K562 (cell line): ENCODE data around the gene CALML3. TPM values are rescaled to one million over a fixed set of nuclear protein-coding genes. Genes with fewer than 3 reads are reported as not detected.

Experiments used
- ARID1B ChIP-seq: fragments of 450-650 bp; IDR thresholded peaks from 2 replicates; pipeline ENCODE4 v1.6.1; 2016; ENCODE audit warnings: antibody characterized with exemption, mild to moderate bottlenecking, inconsistent platforms
- BRD4 ChIP-seq: fragments of 200-600 bp; sonication (generic); IDR thresholded peaks from 2 replicates; pipeline ENCODE4 v1.6.1; 2017; ENCODE audit warnings: inconsistent platforms
- CBFA2T2 ChIP-seq: fragments of 450-650 bp; conservative IDR thresholded peaks from 2 replicates; pipeline ENCODE4 v1.6.1; 2017; ENCODE audit warnings: mild to moderate bottlenecking
- CREM ChIP-seq: IDR thresholded peaks from 2 replicates; pipeline ENCODE4 v1.6.1; 2014; ENCODE audit warnings: antibody characterized with exemption, low read depth
- CTBP1 ChIP-seq: fragments of 450-650 bp; IDR thresholded peaks from 2 replicates; pipeline ENCODE4 v1.6.1; 2016; ENCODE audit warnings: borderline replicate concordance
- EP300 ChIP-seq: IDR thresholded peaks from 2 replicates; pipeline ENCODE4 v1.6.1; 2012; ENCODE audit warnings: low read length, improper control_type of control experiment
- GATA2 ChIP-seq: sonication (generic); formaldehyde crosslinking; IDR thresholded peaks from 2 replicates; pipeline ENCODE4 v1.4.0; 2020; ENCODE audit warnings: mild to moderate bottlenecking, missing genetic modification reagents
- HES1 ChIP-seq: fragments of 450-650 bp; IDR thresholded peaks from 2 replicates; pipeline ENCODE4 v1.6.1; 2016; ENCODE audit warnings: low read depth, mild to moderate bottlenecking, moderate library complexity
- HNRNPLL ChIP-seq: fragments of 200-400 bp; formaldehyde crosslinking; IDR thresholded peaks from 2 replicates; pipeline ENCODE4 v1.6.1; 2017; ENCODE audit warnings: low read length, low read depth, mild to moderate bottlenecking; ENCODE audit not compliant: poor library complexity, severe bottlenecking
- KDM5B ChIP-seq: fragments of 200-600 bp; sonication (generic); IDR thresholded peaks from 2 replicates; pipeline ENCODE4 v1.6.1; 2012; ENCODE audit warnings: low read depth, mild to moderate bottlenecking, moderate library complexity, low read length, control low read depth, inconsistent platforms; ENCODE audit not compliant: insufficient replicate concordance
- MBD1 ChIP-seq: fragments of 250-450 bp; sonication (Bioruptor Pico); IDR thresholded peaks from 2 replicates; pipeline ENCODE4 v1.8.0; 2022; ENCODE audit warnings: inconsistent platforms
- MYC ChIP-seq, 2 experiments: fragments of 250-450 bp in 1 of 2; sonication (Bioruptor Pico) in 1 of 2; IDR thresholded peaks; 2 replicates each; pipeline versions ENCODE4 v1.5.1 to v1.6.1; 2012 to 2021; ENCODE audit warnings: low read depth in 2 of 2, borderline replicate concordance in 1 of 2, improper control_type of control experiment in 1 of 2, low read length in 1 of 2, mild to moderate bottlenecking in 1 of 2, moderate library complexity in 1 of 2
- PHF8 ChIP-seq: fragments of 200-600 bp; sonication (generic); IDR thresholded peaks from 2 replicates; pipeline ENCODE4 v1.6.1; 2012; ENCODE audit warnings: mixed run types, mild to moderate bottlenecking, inconsistent platforms, low read length, moderate library complexity, borderline replicate concordance
- RBFOX2 ChIP-seq: fragments of 200-400 bp; formaldehyde crosslinking; IDR thresholded peaks from 2 replicates; pipeline ENCODE4 v1.6.1; 2017; ENCODE audit warnings: low read depth, mild to moderate bottlenecking, low read length, moderate library complexity
- RBM14 ChIP-seq: fragments of 200-400 bp; formaldehyde crosslinking; IDR thresholded peaks from 2 replicates; pipeline ENCODE4 v1.6.1; 2018; ENCODE audit warnings: low read depth, mild to moderate bottlenecking, low read length, moderate library complexity, borderline replicate concordance; ENCODE audit not compliant: insufficient read depth
- TBL1XR1 ChIP-seq, 2 experiments: IDR thresholded peaks; 2 replicates each; pipeline ENCODE4 v1.6.1; 2012; ENCODE audit warnings: improper control_type of control experiment in 2 of 2, low read length in 2 of 2, mild to moderate bottlenecking in 1 of 2
- VEZF1 ChIP-seq: fragments of 200-800 bp; sonication (Bioruptor generic); IDR thresholded peaks from 2 replicates; pipeline ENCODE4 v1.6.1; 2017; ENCODE audit warnings: missing genetic modification characterization, missing compliant biosample characterization
- ZNF274 ChIP-seq: IDR thresholded peaks from 2 replicates; pipeline ENCODE4 v1.6.1; 2011; ENCODE audit warnings: low read depth, mild to moderate bottlenecking, low read length, moderate library complexity, borderline replicate concordance
- polyA plus RNA-seq, 8 experiments: library from polyadenylated mRNA; depleted of rRNA in 4 of 8; stranded (reverse) in 5 of 8; unstranded in 3 of 8; fragments of >200 nt; fragmentation: Nextera tagmentation in 2 of 8; fragmentation: Illumina TruSeq in 1 of 8; extraction: Ambion mirVana in 2 of 8; extraction: Trizol in 1 of 8; gene quantifications; 2 replicates each; pipeline versions ENCODE4 v1.2.1 to v1.2.3, GENCODE V29; 2011 to 2014; ENCODE audit warnings: inconsistent platforms in 1 of 8, missing spikeins in 1 of 8
- total RNA-seq, 7 experiments: library from RNA; depleted of rRNA in 6 of 7; stranded (reverse); fragments of >200 nt in 6 of 7; fragmentation: Illumina TruSeq in 2 of 7; extraction: Trizol in 2 of 7; gene quantifications; 2 replicates each; pipeline versions ENCODE4 v1.2.1 to v1.2.3, GENCODE V29; 2011 to 2021; ENCODE audit warnings: low replicate concordance in 1 of 7
- TF ChIP-seq, protein P1 (sequence below), 2 experiments: fragments of 450-650 bp; IDR thresholded peaks; 2 replicates each; pipeline ENCODE4 v1.6.1; 2016
- TF ChIP-seq, protein P2 (sequence below): sonication (generic); formaldehyde crosslinking; IDR thresholded peaks from 2 replicates; pipeline ENCODE4 v1.8.1; 2023; ENCODE audit warnings: mild to moderate bottlenecking, missing genetic modification reagents

The CALML3 gene
- total and polyA plus RNA-seq, 9 of the 15 experiments (the other 6 are each of a cell fraction or from before 2014, with no cell fraction given): not detected

GRCh38 chr10:5479481-5480161 lies 45.1 kb upstream of the CALML3 start (continued):
- no peak for TF ChIP-seq MBD1 (CRISPR knock-in tag)
- TF ChIP-seq HNRNPLL: no peak
- peak; percentile 94 for TF ChIP-seq EP300
- no peak for TF ChIP-seq BRD4
- TF ChIP-seq CTBP1: peak; percentile 77
- TF ChIP-seq, protein P1, sequence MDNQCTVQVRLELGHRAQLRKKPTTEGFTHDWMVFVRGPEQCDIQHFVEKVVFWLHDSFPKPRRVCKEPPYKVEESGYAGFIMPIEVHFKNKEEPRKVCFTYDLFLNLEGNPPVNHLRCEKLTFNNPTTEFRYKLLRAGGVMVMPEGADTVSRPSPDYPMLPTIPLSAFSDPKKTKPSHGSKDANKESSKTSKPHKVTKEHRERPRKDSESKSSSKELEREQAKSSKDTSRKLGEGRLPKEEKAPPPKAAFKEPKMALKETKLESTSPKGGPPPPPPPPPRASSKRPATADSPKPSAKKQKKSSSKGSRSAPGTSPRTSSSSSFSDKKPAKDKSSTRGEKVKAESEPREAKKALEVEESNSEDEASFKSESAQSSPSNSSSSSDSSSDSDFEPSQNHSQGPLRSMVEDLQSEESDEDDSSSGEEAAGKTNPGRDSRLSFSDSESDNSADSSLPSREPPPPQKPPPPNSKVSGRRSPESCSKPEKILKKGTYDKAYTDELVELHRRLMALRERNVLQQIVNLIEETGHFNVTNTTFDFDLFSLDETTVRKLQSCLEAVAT (IDR thresholded peaks at IDR 0.05): peak; percentile 92 to 98
- peak; percentile 3 for TF ChIP-seq KDM5B
- peak; percentile 74; the same call in 1 of the 2 replicates for TF ChIP-seq GATA2 (CRISPR knock-in tag)
- peak in 1 of 2 experiments; percentile 79; a peak in 2 of 4 replicates for TF ChIP-seq TBL1XR1 (IDR thresholded peaks at IDR 0.05; ENCODE audit: low read length in 2 of 2)
- TF ChIP-seq, protein P2, sequence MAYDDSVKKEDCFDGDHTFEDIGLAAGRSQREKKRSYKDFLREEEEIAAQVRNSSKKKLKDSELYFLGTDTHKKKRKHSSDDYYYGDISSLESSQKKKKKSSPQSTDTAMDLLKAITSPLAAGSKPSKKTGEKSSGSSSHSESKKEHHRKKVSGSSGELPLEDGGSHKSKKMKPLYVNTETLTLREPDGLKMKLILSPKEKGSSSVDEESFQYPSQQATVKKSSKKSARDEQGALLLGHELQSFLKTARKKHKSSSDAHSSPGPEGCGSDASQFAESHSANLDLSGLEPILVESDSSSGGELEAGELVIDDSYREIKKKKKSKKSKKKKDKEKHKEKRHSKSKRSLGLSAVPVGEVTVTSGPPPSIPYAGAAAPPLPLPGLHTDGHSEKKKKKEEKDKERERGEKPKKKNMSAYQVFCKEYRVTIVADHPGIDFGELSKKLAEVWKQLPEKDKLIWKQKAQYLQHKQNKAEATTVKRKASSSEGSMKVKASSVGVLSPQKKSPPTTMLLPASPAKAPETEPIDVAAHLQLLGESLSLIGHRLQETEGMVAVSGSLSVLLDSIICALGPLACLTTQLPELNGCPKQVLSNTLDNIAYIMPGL (CRISPR knock-in tag): no peak
- no peak for TF ChIP-seq ZNF274
- TF ChIP-seq MYC (IDR thresholded peaks at IDR 0.05; ENCODE audit: low read depth, low read length): peak; percentile 66; the same call in 1 of the 2 replicates
- no peak for TF ChIP-seq MYC (CRISPR knock-in tag; IDR thresholded peaks at IDR 0.05; ENCODE audit: borderline replicate concordance, low read depth)
- TF ChIP-seq HES1: peak; percentile 31; the same call in 1 of the 2 replicates
- peak; percentile 92 for TF ChIP-seq CBFA2T2
- TF ChIP-seq RBM14: no peak
- TF ChIP-seq PHF8: 0 out of 2 replicates have a peak, but pooled peaks have one; percentile 4
- TF ChIP-seq VEZF1 (CRISPR knock-in tag): peak; percentile 43
- peak; percentile 62 for TF ChIP-seq RBFOX2
- peak; percentile 50; the same call in 1 of the 2 replicates for TF ChIP-seq CREM
- TF ChIP-seq ARID1B: peak; percentile 96
